Measurements from ENCODE around the gene MYL11.

The MYL11 gene

DNA sequence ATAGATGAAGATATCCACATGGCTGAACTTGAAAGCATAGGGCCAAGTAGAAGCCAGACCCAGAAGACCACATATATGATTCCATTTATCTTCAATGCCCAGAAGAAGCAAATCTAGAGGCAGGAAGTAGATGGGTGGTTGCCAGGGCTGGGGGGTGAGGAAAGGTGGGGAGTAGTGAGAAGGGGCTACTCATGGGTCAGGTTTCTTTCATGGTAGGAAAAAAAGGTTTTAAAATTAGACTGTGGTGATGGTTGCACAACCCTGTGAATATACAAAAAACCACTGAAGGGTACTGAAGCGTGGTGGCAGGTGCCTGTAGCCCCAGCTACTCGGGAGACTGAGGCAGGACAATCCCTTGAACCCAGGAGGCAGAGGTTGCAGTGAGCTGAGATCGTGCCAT, 24.9 kb upstream of the MYL11 start:
- H3K27me3 ChIP-seq (replicated peaks; ENCODE audit: control insufficient read depth, insufficient read depth, low read length) = no peaks in the 10 kb centered on the region
- H3K4me3 ChIP-seq (replicated peaks; ENCODE audit: low read depth, low read length) = no peak overlapping the region
- TF ChIP-seq, protein P1, sequence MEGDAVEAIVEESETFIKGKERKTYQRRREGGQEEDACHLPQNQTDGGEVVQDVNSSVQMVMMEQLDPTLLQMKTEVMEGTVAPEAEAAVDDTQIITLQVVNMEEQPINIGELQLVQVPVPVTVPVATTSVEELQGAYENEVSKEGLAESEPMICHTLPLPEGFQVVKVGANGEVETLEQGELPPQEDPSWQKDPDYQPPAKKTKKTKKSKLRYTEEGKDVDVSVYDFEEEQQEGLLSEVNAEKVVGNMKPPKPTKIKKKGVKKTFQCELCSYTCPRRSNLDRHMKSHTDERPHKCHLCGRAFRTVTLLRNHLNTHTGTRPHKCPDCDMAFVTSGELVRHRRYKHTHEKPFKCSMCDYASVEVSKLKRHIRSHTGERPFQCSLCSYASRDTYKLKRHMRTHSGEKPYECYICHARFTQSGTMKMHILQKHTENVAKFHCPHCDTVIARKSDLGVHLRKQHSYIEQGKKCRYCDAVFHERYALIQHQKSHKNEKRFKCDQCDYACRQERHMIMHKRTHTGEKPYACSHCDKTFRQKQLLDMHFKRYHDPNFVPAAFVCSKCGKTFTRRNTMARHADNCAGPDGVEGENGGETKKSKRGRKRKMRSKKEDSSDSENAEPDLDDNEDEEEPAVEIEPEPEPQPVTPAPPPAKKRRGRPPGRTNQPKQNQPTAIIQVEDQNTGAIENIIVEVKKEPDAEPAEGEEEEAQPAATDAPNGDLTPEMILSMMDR (IDR thresholded peaks at IDR 0.05; ENCODE audit: insufficient read depth, low read length, poor library complexity, severe bottlenecking) = no peak
- H3K36me3 ChIP-seq (ENCODE audit: control insufficient read depth, insufficient read depth, low read length) = peaks cover 14% of the 10 kb centered on the region
- DNase-seq (ENCODE audit: extremely low read depth, insufficient read length) = no peak

DNA sequence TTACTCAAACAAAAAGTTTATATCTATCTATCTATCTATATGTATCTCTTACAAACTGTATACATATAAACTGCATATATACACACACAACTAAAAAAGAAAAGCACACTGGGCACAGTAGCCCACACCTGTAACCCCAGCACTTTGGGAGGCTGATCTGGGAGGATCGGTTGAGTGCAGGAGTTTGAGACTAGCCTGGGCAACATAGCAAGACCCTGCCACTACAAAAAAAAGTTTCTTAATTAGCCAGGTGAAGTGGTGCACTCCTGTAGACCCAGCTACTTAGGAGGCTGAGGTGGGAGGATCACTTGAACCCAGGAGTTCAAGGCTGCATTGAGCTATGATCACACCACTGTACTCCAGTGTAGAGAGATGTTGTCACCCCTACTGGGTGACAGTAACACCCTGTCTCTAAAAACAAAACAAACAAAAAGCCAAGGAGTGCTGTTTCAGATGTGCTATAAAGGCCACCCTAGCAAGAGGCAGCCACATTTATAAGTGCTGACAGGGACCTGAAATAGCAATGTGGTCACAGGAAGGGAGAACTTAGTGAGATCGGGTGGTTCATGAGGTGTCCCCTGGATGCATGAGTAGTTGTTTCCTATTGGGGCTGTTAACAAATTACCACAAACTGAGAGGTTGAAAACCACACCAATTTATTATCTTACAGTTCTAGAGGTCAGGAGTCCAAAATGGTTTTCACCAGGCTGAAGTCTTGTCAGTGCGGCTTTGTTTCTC, 24.3 kb upstream of the MYL11 start:
- Histone ChIP-seq H3K4me3 (replicated peaks; ENCODE audit: low read depth, low read length) (no peak overlapping the region), H3K27me3 (replicated peaks; ENCODE audit: control insufficient read depth, insufficient read depth, low read length) (no peaks in the 10 kb centered on the region), H3K36me3 (ENCODE audit: control insufficient read depth, insufficient read depth, low read length) (peaks cover 14% of the 10 kb centered on the region)
- TF ChIP-seq, protein P1 (IDR thresholded peaks at IDR 0.05; ENCODE audit: insufficient read depth, low read length, poor library complexity, severe bottlenecking) = no peak
- peak; percentile 71 for DNase-seq (ENCODE audit: extremely low read depth, insufficient read length)

DNA sequence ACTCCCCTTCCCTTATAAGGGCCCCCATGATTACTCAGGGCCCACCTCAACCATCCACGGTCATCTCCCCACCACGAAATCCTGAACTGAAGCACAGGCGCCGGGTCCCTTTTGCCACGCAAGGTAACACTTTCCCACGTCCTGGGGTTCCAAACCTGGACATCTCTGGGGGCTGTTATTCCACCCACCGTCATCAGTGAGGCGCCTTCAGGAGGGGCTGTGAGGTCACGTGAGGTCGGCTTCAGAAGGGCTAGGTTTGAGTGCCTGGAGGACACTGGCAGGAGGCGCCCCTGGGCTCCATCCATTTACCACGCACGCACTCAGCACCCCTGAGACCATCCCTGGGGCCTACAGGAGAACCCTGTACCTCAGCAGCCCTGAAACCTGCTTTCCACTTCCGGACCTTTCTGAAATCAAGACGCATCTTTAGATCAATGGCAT, 23.6 kb upstream of the MYL11 start:
- Histone ChIP-seq H3K4me3 (replicated peaks; ENCODE audit: low read depth, low read length) (no peak overlapping the region), H3K27me3 (replicated peaks; ENCODE audit: control insufficient read depth, insufficient read depth, low read length) (no peaks in the 10 kb centered on the region), H3K36me3 (ENCODE audit: control insufficient read depth, insufficient read depth, low read length) (peaks cover 14% of the 10 kb centered on the region)
- TF ChIP-seq, protein P1 (IDR thresholded peaks at IDR 0.05; ENCODE audit: insufficient read depth, low read length, poor library complexity, severe bottlenecking) = no peak
- DNase-seq (ENCODE audit: extremely low read depth, insufficient read length) = no peak

DNA sequence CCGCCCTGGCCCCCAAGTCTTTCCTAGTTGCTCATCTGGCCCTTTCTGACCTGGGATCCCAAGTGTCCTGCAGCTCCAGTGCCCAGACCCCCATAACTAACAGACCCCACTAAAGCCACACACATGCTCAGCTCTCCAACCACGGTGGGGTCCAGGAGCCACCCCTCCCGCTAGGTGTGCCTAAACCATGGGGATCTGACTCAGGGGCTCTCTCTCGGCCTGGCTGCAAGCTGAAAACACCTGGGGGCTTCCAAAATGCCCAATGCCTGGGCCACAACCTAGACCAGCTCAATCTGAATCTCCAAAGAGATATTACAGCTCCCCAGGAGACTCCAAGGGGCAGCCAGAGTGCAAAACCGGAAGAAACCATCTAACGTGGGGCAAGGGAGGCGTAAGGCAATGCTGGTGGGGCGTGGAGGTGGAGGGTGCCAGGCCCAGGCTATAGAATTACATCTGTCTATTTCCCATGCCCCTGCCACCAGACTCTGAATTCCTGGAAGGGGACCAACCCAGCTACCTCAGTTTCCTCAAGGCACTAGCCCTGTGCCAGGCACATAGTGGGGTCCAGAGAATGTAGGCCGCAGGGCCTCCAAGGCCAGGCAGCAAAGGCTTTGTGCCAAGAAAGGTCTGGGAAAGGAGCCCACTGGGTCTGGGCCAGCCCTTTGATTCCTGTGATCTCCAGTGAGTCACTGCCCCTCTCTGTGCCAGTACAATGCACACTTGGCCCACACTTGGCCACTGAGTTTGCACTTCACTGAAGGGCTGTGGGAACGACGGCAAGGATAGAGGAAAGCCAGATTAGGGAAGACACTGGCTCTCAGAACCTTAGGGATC, 22.8 kb upstream of the MYL11 start:
- H3K4me3 ChIP-seq (replicated peaks; ENCODE audit: low read depth, low read length) = no peak overlapping the region
- DNase-seq (ENCODE audit: extremely low read depth, insufficient read length) = no peak

DNA sequence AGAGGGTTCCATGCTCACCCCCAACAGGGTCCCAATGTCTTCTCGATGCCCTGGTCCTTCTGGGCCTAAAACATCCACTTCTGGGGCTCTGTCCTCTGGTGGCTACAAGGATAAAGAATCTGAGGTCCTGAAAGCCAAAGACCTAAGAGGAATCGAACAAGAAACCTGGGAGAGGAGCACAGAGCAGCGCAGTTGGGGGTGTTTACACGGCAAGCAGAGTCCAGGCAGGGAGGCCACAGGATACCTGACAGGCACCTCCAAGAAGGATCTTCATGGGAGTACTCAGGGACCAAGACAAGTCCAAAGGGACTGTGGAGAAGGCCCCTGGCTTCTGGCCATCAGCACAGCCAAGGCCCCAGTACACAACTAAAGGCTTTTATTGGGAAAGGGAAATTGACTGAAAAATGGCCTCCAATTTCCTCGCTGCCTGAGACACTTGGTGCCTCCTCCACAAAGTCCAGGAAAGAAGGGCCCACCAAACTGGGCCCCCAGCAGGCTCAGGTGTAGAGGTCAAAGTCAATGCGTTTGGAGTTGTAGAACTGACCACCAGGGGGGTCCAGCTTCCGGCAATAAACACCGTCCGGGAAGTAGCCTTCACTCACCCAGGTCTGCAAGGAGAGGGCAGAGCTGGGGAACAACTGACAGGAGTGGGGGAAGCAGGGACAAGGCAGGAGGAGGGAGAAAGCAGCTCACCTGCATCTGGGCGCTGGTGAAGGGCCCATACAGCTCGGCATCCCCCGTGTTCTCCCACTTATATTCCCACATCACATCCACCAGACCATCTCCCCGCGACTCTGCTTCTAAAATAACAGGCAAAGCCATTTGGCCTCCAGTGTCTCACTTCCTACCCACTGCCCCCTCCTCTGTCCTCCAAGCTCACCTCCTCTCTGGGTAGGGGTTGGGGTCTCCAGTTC, 21.9 kb upstream of the MYL11 start:
- TF ChIP-seq, protein P1 (IDR thresholded peaks at IDR 0.05; ENCODE audit: insufficient read depth, low read length, poor library complexity, severe bottlenecking) = peak; percentile 7
- peaks cover 17% of the 10 kb centered on the region for H3K36me3 ChIP-seq (ENCODE audit: control insufficient read depth, insufficient read depth, low read length)
- no peak overlapping the region for H3K4me3 ChIP-seq (replicated peaks; ENCODE audit: low read depth, low read length)
- H3K27me3 ChIP-seq (replicated peaks; ENCODE audit: control insufficient read depth, insufficient read depth, low read length) = no peaks in the 10 kb centered on the region
- no peak for DNase-seq (ENCODE audit: extremely low read depth, insufficient read length)

More for the DNA sequence above, 22.8 kb upstream of the MYL11 start:
- no peaks in the 10 kb centered on the region for H3K27me3 ChIP-seq (replicated peaks; ENCODE audit: control insufficient read depth, insufficient read depth, low read length)
- H3K36me3 ChIP-seq (ENCODE audit: control insufficient read depth, insufficient read depth, low read length) = peaks cover 14% of the 10 kb centered on the region
- TF ChIP-seq, protein P1 (IDR thresholded peaks at IDR 0.05; ENCODE audit: insufficient read depth, low read length, poor library complexity, severe bottlenecking) = no peak
